Neural crest cell (in vitro differentiated cells): ENCODE results near the gene SIPA1L2. TPM values are rescaled to one million over a fixed set of nuclear protein-coding genes. Genes with fewer than 3 reads are reported as not detected.

Experiments used
- DNase-seq: peaks from one replicate; pipeline ENCODE4 v3.0.0; 2021; ENCODE audit warnings: low read depth, mixed read lengths, low spot score
- H3K27ac Mint-ChIP-seq: one replicate; pipeline ENCODE4 v1.8.0; 2021; ENCODE audit warnings: mild to moderate bottlenecking, mixed read lengths; ENCODE audit not compliant: unreplicated experiment
- H3K27me3 Mint-ChIP-seq: 2 replicates; pipeline ENCODE4 v1.8.0; 2021; ENCODE audit warnings: low read depth, mild to moderate bottlenecking, mixed read lengths
- H3K36me3 Mint-ChIP-seq: 2 replicates; pipeline ENCODE4 v1.8.0; 2021; ENCODE audit warnings: low read depth, mild to moderate bottlenecking, mixed read lengths
- H3K4me1 Mint-ChIP-seq: 2 replicates; pipeline ENCODE4 v1.8.0; 2021; ENCODE audit warnings: mixed read lengths
- H3K4me3 Mint-ChIP-seq: one replicate; pipeline ENCODE4 v1.8.0; 2021; ENCODE audit warnings: mild to moderate bottlenecking, mixed read lengths
- H3K9me3 Mint-ChIP-seq: 2 replicates; pipeline ENCODE4 v1.8.0; 2021; ENCODE audit warnings: mixed read lengths
- CTCF ChIP-seq: fragments of 200-600 bp; sonication (generic); conservative IDR thresholded peaks from 2 replicates; pipeline ENCODE4 v1.5.0; 2021; ENCODE audit warnings: antibody characterized with exemption, mild to moderate bottlenecking
- total RNA-seq: library from RNA; stranded (reverse); gene quantifications from 2 replicates; pipeline ENCODE4 v1.2.1, GENCODE V29; 2021

The SIPA1L2 gene
- total RNA-seq, 1 donor from 2014 or later: 38.7 TPM

GRCh38 chr1:232644209-232644608 lies 14.3 kb upstream of the SIPA1L2 start:
- Mint-ChIP-seq H3K4me1 (no peaks in the 10 kb centered on the region), H3K9me3 (peaks cover 5% of the 10 kb centered on the region), H3K4me3 (no peak overlapping the region), H3K27me3 (no peaks in the 10 kb centered on the region), H3K36me3 (no peaks in the 10 kb centered on the region), H3K27ac (no peak overlapping the region)
- no peak for DNase-seq
- no peak for TF ChIP-seq CTCF

GRCh38 chr1:232643251-232643650 lies 13.3 kb upstream of the SIPA1L2 start:
- no peak overlapping the region for H3K27ac Mint-ChIP-seq
- TF ChIP-seq CTCF: no peak
- no peak for DNase-seq
- H3K27me3 Mint-ChIP-seq: no peaks in the 10 kb centered on the region
- no peak overlapping the region for H3K4me3 Mint-ChIP-seq
- H3K9me3 Mint-ChIP-seq: peaks cover 5% of the 10 kb centered on the region
- no peaks in the 10 kb centered on the region for H3K36me3 Mint-ChIP-seq
- no peaks in the 10 kb centered on the region for H3K4me1 Mint-ChIP-seq

DNA sequence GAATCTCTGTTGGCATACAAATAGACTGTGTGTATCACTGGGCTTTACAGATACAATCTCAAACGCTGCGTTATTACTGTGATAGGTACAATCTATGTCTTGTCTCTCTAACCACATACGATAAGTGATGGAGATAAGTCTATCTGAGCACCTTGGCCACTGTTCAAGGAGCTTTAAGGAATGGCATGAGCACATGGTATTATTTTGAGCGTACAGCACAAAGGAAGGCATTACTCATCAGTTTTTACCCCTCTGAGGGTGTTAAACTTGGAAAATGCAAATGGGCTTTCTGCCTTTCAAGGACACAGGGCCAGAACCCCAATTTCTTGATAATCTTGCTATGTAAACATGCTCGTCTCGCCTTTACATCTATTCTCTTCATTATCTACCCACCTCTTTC lies 11.6 kb upstream of the SIPA1L2 start:
- Mint-ChIP-seq H3K36me3 (no peaks in the 10 kb centered on the region), H3K27me3 (no peaks in the 10 kb centered on the region), H3K4me1 (no peaks in the 10 kb centered on the region), H3K9me3 (peaks cover 3% of the 10 kb centered on the region), H3K27ac (no peak overlapping the region), H3K4me3 (no peak overlapping the region)
- no peak for TF ChIP-seq CTCF
- DNase-seq: no peak

- H3K36me3 Mint-ChIP-seq: no peaks in the 10 kb centered on the region
- no peak overlapping the region for H3K27ac Mint-ChIP-seq
- no peak overlapping the region for H3K4me3 Mint-ChIP-seq
- no peak for TF ChIP-seq CTCF
- no peaks in the 10 kb centered on the region for H3K9me3 Mint-ChIP-seq
- no peaks in the 10 kb centered on the region for H3K4me1 Mint-ChIP-seq
- no peak for DNase-seq
- no peaks in the 10 kb centered on the region for H3K27me3 Mint-ChIP-seq
Measured at GRCh38 chr1:232636799-232637198, 6.9 kb upstream of the SIPA1L2 start.

DNA sequence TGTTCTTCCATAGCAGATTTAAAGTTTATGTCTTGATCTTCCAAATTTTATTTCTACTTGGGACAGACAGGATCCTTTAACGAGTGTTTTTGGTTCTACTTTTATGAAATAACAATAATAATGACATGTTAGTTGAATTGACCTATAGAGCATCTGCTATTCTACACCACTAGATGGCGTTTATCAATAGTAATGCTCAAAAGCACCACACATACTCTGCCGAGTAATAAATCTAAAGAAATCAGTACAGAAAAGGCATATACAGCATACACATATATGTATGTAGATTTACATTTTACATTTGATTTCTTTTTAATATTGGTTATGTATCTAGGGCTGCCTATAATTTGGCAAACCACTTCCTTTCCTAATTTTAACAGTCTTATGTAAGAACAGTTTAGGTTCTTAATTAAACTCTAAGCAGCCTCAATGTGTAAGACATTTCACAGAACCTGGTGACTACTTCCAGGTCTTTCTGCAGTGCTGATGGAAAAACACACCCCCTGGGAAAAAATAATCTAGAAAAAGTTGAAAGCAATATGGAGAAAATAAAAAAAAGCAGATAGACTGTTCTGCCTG lies 5.9 kb upstream of the SIPA1L2 start:
- no peak overlapping the region for H3K27ac Mint-ChIP-seq
- H3K27me3 Mint-ChIP-seq: no peaks in the 10 kb centered on the region
- H3K4me3 Mint-ChIP-seq: peak overlapping the region; percentile 52
- H3K36me3 Mint-ChIP-seq: no peaks in the 10 kb centered on the region
- H3K4me1 Mint-ChIP-seq: peaks cover 2% of the 10 kb centered on the region
- no peak for DNase-seq
- no peaks in the 10 kb centered on the region for H3K9me3 Mint-ChIP-seq
- peak; percentile 90 for TF ChIP-seq CTCF
